D721Med (cell line): ENCODE measurements around the gene FERMT1.
"Not testable (repeated sequence)": the region's sequence is repeated elsewhere in the genome, so short reads cannot be mapped to it uniquely, and the experiment has no call there.

Experiments
- DNase-seq: peaks from one replicate; pipeline ENCODE4 v3.0.0; 2011; ENCODE audit warnings: low spot score; ENCODE audit not compliant: insufficient read length
- FAIRE-seq: peaks from 2 replicates; lab custom pipeline; 2011; peaks lifted over from hg19 to GRCh38; lab: Jason Lieb, UNC
- CTCF ChIP-seq: IDR thresholded peaks from 2 replicates; pipeline ENCODE4 v1.5.1; 2012; ENCODE audit warnings: mild to moderate bottlenecking, control low read depth; ENCODE audit not compliant: insufficient read depth; ENCODE audit errors: missing control alignments

FERMT1 gene

DNA sequence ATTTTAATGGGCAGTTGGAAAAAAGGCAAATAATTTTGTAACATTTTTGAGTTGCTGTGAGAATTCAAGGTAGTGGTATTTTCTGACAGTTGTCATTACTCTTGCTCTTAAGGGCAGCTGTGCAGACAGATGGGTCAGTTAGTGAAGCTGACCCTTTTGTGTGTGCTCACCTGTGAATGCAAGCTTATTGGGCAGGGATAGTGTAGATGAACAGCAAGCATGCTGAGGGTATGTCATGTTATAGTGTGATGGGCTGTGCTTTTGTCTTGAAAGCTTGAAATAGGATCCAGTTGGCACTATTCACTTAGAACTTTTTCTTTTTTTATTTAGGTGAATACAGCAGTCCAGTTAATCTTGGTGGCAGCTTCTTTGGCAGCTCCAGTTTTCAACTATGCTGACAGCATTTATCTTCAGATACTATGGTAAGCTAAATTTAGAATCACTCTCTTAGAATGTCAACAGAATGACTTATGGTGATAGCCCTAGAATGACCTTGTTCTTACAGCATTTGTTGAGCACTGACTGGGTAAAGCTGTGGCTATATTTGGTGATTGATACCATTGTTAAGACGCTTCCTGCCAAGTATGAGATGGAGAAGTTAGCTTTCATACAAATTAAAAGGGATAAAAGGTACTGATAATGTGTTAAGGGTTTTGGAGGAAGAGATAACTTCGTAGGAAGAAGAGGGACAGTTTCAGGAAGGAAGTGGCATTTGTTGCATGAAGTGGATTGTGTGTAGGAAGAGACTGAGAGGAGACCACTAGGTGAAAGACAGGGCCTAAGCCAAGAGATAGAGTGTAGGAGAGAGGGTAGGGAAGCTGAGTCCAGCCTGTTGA is 88.5 kb downstream of the FERMT1 start:
- TF ChIP-seq CTCF = no peak
- DNase-seq (no peak), FAIRE-seq (no peak)

DNA sequence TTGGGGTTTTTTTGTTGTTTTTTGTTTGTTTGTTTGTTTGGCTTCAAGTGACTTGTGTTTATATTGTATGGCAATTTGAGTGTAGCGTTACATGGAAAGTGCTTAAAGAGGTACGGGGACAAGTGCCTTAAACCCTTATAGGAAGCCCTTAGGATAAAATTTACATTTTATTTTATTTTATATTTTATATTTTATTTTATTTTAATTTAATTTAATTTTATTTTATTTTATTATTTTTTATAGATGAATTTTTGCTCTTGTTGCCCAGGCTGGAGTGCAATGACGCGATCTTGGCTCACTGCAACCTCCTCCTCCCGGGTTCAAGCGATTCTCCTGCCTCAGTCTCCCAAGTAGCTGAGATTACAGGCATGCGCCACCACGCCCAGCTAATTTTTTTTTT is 89.9 kb downstream of the FERMT1 start:
- not testable (repeated sequence) for DNase-seq, FAIRE-seq

DNA sequence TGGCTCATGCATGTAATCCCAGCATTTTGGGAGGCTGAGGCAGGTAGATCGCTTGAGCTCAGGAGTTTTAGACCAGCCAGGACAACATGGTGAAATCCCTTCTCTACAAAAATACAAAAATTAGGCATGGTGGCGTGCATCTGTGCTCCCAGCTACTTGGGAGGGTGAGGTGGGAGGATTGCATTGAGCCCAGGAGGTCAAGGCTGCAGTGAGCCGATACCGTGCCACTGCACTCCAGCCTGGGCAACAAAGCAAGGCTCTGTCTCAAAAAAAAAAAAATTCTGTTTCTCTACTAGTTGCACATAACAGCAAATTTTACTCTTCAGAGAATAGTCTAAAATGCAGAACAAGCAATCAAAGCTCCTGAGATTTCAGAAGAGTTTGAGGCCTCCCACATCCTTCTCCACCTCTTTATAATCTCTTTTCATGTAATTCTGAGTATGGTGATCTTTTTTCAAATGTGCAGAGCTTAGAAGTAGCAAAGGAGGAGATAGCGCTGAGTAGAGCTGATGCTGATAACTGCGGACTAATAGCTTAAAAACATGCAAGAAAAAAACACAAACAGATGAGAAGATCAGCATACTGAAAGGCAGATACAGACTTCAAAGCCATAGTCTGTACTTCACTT is 92.3 kb downstream of the FERMT1 start:
- TF ChIP-seq CTCF = no peak
- DNase-seq (no peak), FAIRE-seq (no peak)

- no peak for DNase-seq
- no peak for TF ChIP-seq CTCF
- FAIRE-seq = no peak
These were observed 93.3 kb downstream of the FERMT1 start for GRCh38 chr20:6029538-6029937.

- DNase-seq (no peak), FAIRE-seq (no peak)
- no peak for TF ChIP-seq CTCF
These were observed 94.0 kb downstream of the FERMT1 start for GRCh38 chr20:6028818-6029217.

DNA sequence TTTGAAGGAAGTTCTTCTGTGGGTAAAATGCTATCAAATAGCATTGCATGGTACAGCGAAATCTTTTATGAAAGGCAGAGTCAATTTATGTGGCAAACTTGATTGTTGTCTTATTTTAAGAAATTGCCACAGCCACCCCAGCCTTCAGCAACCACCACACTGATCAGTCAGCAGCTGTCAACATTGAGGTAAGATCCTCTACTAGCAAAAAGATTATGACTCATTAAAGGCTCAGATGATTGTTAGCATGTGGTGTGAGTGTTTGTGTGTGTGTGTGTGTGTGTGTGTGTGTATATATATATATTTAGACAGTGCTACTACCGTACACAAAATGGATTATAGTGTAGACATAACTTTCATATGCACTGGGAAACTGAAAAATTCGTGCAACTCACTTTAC is 96.8 kb downstream of the FERMT1 start:
- DNase-seq = no peak
- TF ChIP-seq CTCF = no peak
- FAIRE-seq = no peak
